Activated CD4-positive, alpha-beta T cell treated with anti-CD3 and anti-CD28 coated beads, Interleukin-2, amount 10 ng/mL, durations not matched to agents 24 days and 14 days (primary cell): Measurements from ENCODE around the gene OPN1SW. TPM values are rescaled to one million over a fixed set of nuclear protein-coding genes. Genes with fewer than 3 reads are reported as not detected.

ENCODE experiments used
- DNase-seq: peaks from one replicate; pipeline ENCODE4 v3.0.0; 2022
- H3K27ac Mint-ChIP-seq: one replicate; pipeline ENCODE4 v1.8.0; 2022; ENCODE audit warnings: mild to moderate bottlenecking, mixed read lengths
- H3K27me3 Mint-ChIP-seq: one replicate; pipeline ENCODE4 v1.8.0; 2022; ENCODE audit warnings: mixed read lengths
- H3K36me3 Mint-ChIP-seq: one replicate; pipeline ENCODE4 v1.8.0; 2022; ENCODE audit warnings: low read depth, mild to moderate bottlenecking, mixed read lengths
- H3K4me1 Mint-ChIP-seq: one replicate; pipeline ENCODE4 v1.8.0; 2021; ENCODE audit warnings: mixed read lengths
- H3K4me3 Mint-ChIP-seq: one replicate; pipeline ENCODE4 v1.8.0; 2022; ENCODE audit warnings: mild to moderate bottlenecking, moderate library complexity, mixed read lengths
- H3K9me3 Mint-ChIP-seq: one replicate; pipeline ENCODE4 v1.8.0; 2021; ENCODE audit warnings: mixed read lengths
- intact Hi-C: fragments of 100-400 bp; cut with micrococcal nuclease; formaldehyde crosslinking; loops from one replicate; pipeline ENCODE4 v1.15.1; 2023
- total RNA-seq: library from RNA; stranded (reverse); gene quantifications from 2 replicates; pipeline ENCODE4 v1.2.3, GENCODE V29; 2022

OPN1SW gene
- total RNA-seq, 1 donor from 2014 or later: not detected

DNA sequence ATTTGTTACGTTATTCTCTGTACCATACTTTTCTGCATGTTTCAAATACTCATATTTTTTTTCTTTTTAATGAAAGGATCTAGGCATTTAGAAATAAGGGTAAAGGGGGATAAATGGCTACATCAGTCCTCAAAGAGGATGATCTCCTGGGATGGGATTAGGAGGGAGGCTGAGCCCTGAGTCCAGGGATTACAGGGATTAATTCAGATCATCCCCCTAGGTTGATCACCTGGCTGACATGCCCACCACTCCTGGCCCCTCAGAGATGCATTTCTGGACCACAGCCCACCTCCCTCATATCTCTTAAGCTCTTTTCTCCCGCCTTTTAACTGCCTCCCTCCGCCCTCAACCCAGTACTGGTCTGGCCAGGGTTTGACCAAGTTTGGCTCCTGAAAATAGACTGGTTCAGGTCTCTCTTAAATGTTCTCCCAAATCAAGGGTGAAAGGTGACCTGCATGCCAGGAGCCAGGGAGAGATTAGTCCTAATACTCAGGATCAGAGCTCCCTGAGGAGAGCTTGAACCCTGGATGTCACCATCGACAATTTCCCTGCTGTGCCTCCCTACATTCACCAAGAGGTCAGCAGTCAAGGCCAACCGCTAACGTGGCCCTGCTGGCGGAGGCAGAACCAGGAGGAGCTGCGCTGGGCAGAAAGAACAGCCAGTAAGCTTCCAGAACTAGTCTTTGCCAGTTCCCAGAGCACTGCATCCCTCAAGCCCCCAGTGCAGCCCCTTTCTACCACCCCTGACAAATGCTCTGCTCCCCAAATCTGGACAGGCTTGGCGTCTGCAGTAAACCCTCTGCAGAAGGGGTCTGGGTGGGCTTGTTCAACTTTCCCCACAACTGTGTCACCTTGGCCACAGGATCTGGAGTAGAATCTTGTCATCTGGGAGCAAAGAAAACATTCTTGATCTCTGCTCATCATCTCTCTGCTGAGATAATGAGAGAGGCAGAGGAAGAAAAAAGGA lies 13.1 kb upstream of the OPN1SW start:
- H3K27ac Mint-ChIP-seq: no peak overlapping the region
- peaks cover 8% of the 10 kb centered on the region for H3K4me1 Mint-ChIP-seq
- no peak overlapping the region for H3K4me3 Mint-ChIP-seq
- no peak for DNase-seq
- intact Hi-C loops: no loop called here
- H3K9me3 Mint-ChIP-seq: no peaks in the 10 kb centered on the region
- no peaks in the 10 kb centered on the region for H3K36me3 Mint-ChIP-seq
- H3K27me3 Mint-ChIP-seq: peaks cover 41% of the 10 kb centered on the region

DNA sequence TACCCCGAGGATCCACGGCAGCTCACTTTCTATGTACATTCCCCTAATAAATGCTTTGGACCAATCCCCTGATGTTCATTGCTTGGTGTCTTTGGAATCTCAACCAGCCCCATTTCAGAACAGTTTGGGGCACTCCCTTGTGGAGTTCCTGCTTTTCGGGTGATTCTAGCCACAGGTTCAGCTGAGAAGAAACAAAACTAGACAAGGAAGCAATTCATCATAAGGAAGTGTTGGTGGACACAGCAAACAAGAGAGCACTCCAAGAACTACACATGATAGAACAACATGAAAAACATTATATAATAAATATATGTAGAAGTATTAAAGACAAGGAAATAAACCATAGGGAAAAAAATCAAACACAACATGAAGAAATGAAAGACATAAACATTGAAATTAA lies 10.1 kb upstream of the OPN1SW start:
- Mint-ChIP-seq H3K36me3 (no peaks in the 10 kb centered on the region), H3K27me3 (peaks cover 43% of the 10 kb centered on the region), H3K9me3 (no peaks in the 10 kb centered on the region), H3K4me1 (peaks cover 5% of the 10 kb centered on the region), H3K4me3 (no peak overlapping the region), H3K27ac (no peak overlapping the region)
- DNase-seq: no peak
- intact Hi-C loops: no loop called here

DNA sequence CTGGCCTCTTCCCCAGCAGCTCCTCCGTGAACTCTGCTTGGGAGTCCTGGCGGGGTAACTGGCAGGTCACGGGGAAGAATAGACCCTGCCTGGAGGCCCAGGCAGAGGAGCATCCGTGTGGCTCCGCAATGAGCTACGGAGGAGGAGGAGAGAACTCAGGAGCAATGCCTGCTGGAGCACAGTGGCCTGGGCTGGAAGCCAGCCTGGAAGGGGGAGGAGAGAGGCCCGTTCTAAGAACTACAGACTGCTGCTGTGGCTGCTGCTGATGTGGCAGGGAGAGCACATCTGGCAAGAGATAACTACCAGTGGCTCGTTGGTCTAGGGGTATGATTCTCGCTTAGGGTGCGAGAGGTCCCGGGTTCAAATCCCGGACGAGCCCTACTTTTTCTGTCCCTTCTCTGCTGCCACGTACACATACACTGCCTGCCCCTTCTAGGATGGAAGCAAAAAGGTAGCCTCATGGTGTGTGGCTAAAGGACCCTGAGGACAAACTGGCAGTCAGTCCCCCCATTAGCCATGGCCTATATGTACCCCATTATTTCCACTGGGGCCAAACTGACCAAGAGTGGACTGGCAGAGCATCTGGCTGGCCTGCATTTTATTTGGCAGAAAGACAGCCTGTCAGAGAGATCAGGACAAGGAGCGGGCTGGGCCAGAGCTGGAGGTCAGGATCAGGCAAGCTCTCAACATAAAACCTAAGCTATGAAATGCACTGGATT lies 7.7 kb upstream of the OPN1SW start:
- no peak overlapping the region for H3K27ac Mint-ChIP-seq
- peaks cover 23% of the 10 kb centered on the region for H3K27me3 Mint-ChIP-seq
- no peaks in the 10 kb centered on the region for H3K9me3 Mint-ChIP-seq
- DNase-seq: no peak
- H3K36me3 Mint-ChIP-seq: no peaks in the 10 kb centered on the region
- H3K4me1 Mint-ChIP-seq: no peaks in the 10 kb centered on the region
- no peak overlapping the region for H3K4me3 Mint-ChIP-seq
- intact Hi-C loops: no loop called here

DNA sequence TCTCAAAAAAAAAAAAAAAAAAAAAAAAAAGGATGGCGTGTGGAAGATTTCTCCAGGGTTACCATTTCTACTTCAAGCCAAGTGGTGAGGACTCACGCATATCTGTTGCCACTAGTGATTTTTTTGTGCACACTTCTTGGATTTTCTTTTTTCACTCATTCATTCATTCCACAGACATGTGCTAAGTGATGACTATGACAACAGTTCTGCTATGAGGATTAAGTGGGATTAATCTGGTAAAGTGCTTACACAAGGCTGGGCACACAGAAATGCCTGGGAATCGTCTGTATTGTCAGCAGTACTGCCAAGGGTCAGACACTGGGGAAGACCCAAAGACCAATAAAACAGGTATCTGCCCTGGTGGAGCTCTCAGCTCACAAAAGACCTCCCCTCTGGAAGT lies 6.3 kb upstream of the OPN1SW start:
- Mint-ChIP-seq H3K4me3 (no peak overlapping the region), H3K36me3 (no peaks in the 10 kb centered on the region), H3K4me1 (peaks cover 6% of the 10 kb centered on the region), H3K27ac (no peak overlapping the region), H3K9me3 (peaks cover 13% of the 10 kb centered on the region), H3K27me3 (peaks cover 18% of the 10 kb centered on the region)
- intact Hi-C loops: no loop called here
- no peak for DNase-seq

DNA sequence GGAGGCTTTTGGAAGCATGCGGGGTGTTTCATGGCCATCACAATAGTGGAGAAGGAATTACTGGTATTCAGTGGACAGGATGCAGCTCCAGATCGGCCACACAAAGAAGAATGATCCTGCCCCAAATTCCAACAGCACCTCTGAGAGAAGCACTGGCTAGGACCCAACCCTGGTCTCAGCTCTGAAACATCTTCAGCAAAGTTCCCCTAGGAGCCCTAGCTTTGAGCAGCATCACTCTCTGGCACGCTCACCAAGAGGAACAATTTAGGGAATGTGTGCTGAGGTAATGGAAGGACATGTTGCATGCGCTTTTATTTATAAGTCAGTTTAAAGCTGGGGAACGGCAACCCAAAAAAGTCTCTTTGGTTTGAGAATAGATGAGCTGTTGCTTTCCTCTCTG lies 5.5 kb upstream of the OPN1SW start:
- no peak overlapping the region for H3K4me3 Mint-ChIP-seq
- no peak for DNase-seq
- peaks cover 14% of the 10 kb centered on the region for H3K27me3 Mint-ChIP-seq
- H3K27ac Mint-ChIP-seq: no peak overlapping the region
- H3K36me3 Mint-ChIP-seq: peaks cover 2% of the 10 kb centered on the region
- H3K9me3 Mint-ChIP-seq: peaks cover 17% of the 10 kb centered on the region
- H3K4me1 Mint-ChIP-seq: peaks cover 9% of the 10 kb centered on the region
- intact Hi-C loops: no loop called here

DNA sequence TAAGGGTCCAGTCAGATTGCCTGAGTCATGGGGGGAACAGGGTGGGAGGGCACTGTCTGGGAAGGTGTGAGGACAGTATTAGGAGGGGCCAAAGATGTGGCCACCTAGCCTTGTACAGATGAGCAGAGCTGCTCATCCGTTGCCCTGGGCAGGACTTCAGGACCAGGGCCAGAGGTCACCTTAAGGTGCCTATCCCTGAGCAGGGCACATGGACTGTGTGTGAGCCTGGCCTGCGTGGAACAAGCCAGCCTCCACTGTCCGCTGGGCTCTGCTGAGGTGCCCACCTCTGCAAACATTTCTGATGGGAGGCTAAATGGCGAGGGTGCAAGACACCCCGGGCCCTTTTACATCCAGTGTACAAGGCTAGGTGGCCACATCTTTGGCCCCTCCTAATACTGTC lies 3.4 kb upstream of the OPN1SW start:
- H3K27me3 Mint-ChIP-seq: peaks cover 7% of the 10 kb centered on the region
- no peak overlapping the region for H3K27ac Mint-ChIP-seq
- no peak overlapping the region for H3K4me3 Mint-ChIP-seq
- peaks cover 16% of the 10 kb centered on the region for H3K36me3 Mint-ChIP-seq
- peaks cover 17% of the 10 kb centered on the region for H3K9me3 Mint-ChIP-seq
- intact Hi-C loops: no loop called here
- no peak for DNase-seq
- H3K4me1 Mint-ChIP-seq: peaks cover 9% of the 10 kb centered on the region

DNA sequence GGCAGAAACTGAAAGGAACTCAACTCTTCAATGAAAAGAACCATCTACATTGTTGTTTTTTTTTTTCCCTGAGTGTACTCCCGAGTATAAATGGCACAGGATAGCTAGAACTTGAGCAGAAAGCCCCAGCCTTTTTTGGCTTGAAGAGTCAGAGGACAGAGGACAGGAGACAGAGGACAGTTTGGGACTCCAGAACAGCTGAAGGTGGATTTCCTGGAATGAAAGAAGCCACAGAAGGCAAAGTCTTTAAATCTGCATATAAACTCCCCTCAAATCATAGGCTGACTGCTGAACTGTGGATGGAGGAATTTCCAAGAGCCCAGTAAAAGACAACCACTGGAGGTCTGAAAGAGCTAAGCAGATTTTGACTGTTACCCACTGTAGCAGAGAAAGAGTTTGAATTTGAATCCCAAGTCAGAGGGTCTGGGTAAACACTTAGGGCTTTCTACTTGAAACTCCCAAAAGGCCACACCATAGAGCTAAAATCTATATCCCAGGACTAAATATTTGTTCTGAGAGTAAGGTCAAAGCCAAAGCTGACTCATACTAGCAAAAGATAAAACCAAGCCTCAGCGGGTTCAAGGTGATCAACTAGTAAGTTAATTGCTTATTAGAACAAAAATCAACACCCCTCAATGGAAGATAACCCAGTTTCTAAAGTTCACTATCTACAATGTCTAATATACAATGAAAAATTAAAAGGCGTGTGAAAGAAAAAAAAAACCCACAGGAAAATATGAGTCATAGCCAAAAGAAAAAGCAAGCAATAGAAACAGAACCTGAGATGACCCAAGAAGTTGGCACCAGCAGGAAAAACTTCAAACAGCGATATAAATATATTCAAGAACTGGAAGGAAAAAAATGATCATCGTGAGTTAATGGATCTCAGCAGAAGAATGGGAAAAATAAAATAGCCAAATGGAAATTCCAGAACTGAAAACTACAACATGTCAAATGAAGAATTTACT lies 1.8 kb upstream of the OPN1SW start:
- Mint-ChIP-seq H3K9me3 (peaks cover 17% of the 10 kb centered on the region), H3K27ac (peak overlapping the region; percentile 39)
- intact Hi-C loops: no loop called here

DNA sequence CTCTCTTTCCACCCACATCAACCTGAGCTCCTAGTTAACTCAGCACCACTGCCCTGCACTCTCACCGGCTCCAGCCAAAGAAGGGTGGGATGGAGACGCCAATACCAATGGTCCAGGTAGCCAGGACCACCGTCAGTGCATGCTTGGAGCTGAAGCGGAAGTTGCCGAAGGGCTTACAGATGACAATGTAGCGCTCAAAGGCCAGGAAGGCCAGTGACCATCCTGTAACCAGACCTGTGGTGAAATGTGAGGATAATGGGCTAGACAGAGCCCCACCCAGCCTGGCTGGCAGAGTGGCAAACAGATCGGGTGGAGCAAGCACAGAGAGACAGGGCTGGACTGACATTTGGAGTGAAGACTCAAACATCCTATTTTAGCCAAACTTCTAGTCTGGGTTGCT lies 673 bp downstream of the OPN1SW start:
- Mint-ChIP-seq H3K9me3 (peaks cover 17% of the 10 kb centered on the region), H3K36me3 (peaks cover 36% of the 10 kb centered on the region), H3K4me3 (no peak overlapping the region), H3K4me1 (peaks cover 9% of the 10 kb centered on the region), H3K27me3 (peaks cover under 1% of the 10 kb centered on the region), H3K27ac (no peak overlapping the region)
- intact Hi-C loops: no loop called here
- no peak for DNase-seq

More for the DNA sequence above, 1.8 kb upstream of the OPN1SW start:
- Mint-ChIP-seq H3K27me3 (peaks cover 1% of the 10 kb centered on the region), H3K4me1 (peaks cover 9% of the 10 kb centered on the region), H3K36me3 (peaks cover 24% of the 10 kb centered on the region), H3K4me3 (no peak overlapping the region)
- no peak for DNase-seq

DNA sequence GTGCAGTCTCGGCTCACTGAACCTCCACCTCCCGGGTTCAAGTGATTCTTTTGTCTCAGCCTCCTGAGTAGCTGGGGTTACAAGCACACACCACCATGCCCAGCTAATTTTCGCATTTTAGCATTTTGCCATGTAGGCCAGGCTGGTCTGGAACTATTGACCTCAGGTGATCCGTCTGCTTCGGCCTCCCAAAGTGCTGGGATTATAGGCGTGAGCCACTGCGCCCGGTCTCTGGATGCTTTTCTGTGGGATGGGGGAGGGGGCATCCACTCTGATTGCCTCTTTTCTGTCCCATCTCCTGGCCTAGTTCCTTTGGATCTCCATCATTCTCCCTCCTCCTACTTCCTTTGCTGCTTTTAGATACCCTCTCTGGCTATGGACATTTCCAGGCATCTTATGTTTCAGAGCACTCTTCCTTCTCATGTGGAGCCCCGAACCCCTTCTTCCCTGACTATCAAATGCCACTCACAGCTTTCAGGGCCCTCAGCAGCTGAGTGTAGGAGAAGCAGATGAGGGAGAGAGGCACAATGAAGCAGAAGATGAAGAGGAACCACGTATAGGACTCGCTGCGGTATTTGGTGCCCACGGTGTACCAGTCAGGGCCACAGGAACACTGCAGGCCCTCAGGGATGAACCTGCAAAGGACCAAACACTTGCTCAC lies 1.4 kb downstream of the OPN1SW start:
- Mint-ChIP-seq H3K4me3 (no peak overlapping the region), H3K27me3 (no peaks in the 10 kb centered on the region), H3K27ac (no peak overlapping the region), H3K9me3 (peaks cover 17% of the 10 kb centered on the region), H3K36me3 (peaks cover 42% of the 10 kb centered on the region), H3K4me1 (peaks cover 9% of the 10 kb centered on the region)
- DNase-seq: no peak
- intact Hi-C loops: no loop called here

DNA sequence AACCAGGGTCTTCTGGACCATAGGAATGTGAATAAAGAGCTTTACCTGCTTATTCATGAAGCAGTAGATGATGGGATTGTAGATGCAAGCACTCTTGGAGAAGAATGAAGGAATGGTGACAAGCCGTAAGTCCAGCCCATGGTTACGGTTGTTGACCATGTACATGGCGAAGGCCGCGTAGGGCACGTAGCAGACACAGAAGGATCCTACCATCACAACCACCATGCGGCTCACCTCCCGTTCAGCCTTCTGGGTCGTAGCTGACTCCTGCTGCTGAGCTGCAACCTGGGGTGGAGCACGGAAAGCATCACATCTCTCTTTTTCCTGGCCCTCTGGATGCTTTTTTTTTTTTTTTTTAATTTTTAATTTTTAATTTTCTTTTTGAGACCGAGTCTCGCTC lies 2.0 kb downstream of the OPN1SW start:
- no peak for DNase-seq
- Mint-ChIP-seq H3K4me1 (peaks cover 9% of the 10 kb centered on the region), H3K36me3 (peaks cover 46% of the 10 kb centered on the region), H3K4me3 (no peak overlapping the region), H3K27ac (peak overlapping the region; percentile 60), H3K9me3 (peaks cover 17% of the 10 kb centered on the region), H3K27me3 (no peaks in the 10 kb centered on the region)
- intact Hi-C loops: no loop called here

DNA sequence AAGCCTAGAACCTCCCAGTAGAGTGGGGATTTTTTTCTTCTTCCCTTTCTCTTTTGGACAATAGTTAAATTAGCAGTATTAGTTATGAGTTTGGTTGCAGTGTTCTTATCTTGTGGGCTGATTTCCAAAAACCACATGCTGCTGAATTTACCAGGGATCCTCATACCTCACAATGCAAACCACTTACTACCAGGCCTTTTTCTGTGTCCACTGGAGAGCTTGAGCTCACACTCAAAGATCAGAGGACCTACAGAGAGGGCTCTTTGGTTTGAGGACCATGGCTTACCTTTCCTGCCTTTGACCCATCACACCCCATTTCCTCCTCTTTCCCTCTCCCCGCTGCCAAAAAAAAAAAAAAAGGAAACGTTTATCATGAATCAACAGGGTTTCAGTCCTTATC lies 5.4 kb downstream of the OPN1SW start:
- Mint-ChIP-seq H3K27me3 (no peaks in the 10 kb centered on the region), H3K9me3 (no peaks in the 10 kb centered on the region), H3K4me3 (no peak overlapping the region), H3K27ac (no peak overlapping the region), H3K36me3 (peaks cover 61% of the 10 kb centered on the region), H3K4me1 (no peaks in the 10 kb centered on the region)
- intact Hi-C loops: no loop called here
- DNase-seq: no peak

DNA sequence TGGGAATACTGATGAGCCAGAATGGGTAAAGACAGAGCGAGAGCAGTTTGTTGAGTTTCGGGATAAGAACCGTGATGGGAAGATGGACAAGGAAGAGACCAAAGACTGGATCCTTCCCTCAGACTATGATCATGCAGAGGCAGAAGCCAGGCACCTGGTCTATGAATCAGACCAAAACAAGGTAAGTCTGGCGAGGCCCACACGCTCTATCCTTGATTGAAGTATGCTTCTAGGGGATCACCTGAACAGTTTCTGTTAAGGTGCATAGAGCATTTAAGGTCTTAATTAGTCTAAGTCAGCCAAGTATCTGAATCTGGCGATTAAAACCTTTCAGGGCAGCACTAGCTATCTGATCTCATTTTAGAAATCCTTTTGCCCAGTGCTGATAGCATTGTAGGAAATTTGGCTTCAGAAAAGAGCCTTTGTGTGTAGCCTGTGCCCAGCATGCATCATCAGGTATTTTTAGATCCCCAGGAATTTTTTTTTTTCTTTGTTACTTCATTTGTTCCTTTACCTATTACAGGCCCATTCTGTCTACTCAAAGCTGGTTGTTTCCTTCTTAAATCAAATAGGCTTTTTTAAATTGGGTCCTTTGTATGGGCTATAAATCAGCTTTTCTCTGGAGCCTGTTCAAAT lies 8.0 kb downstream of the OPN1SW start:
- no peak for DNase-seq
- H3K36me3 Mint-ChIP-seq: peaks cover 49% of the 10 kb centered on the region

DNA sequence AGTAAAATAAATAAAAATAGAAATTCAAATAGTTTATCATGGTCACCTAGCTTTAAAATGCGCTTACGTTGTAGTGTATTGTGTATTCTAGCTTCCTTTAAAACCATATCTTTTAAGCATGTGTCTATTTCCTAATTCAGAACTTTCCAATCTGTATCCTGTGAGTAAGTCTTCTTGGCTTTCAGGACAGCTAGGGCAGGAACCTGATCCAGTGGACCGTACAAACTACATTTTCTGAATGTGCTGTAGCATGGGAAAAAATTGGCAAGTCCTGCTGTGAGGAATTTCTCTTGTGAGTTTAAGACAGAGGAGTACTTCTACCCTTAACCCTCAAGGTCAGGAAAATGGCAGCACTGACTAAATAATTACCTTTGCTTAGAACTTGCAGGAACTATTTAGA lies 12.1 kb downstream of the OPN1SW start:
- Mint-ChIP-seq H3K27me3 (no peaks in the 10 kb centered on the region), H3K4me1 (no peaks in the 10 kb centered on the region), H3K9me3 (no peaks in the 10 kb centered on the region), H3K4me3 (no peak overlapping the region), H3K36me3 (peaks cover 44% of the 10 kb centered on the region), H3K27ac (no peak overlapping the region)
- no peak for DNase-seq
- intact Hi-C loops: no loop called here

More for the DNA sequence above, 8.0 kb downstream of the OPN1SW start:
- Mint-ChIP-seq H3K4me1 (no peaks in the 10 kb centered on the region), H3K27me3 (no peaks in the 10 kb centered on the region), H3K9me3 (no peaks in the 10 kb centered on the region), H3K4me3 (no peak overlapping the region), H3K27ac (no peak overlapping the region)
- intact Hi-C loops: no loop called here
